Calu3 (cell line): ENCODE measurements around the gene TASP1. TPM values are rescaled to one million over a fixed set of nuclear protein-coding genes. Genes with fewer than 3 reads are reported as not detected.
"Not testable (repeated sequence)": the region's sequence is repeated elsewhere in the genome, so short reads cannot be mapped to it uniquely, and the experiment has no call there.

Experiments used
- BruUV-seq: library from RNA; stranded (reverse); fragments of 400-500 nt; replicated peaks from 2 replicates; lab custom pipeline; 2021; lab: Mats Ljungman, UMichigan
- CTCF ChIA-PET: fragments of 300-600 bp; sonication (Branson Sonifier 250); formaldehyde crosslinking; loops from one replicate; lab custom pipeline; 2022; ENCODE audit warnings: antibody characterized with exemption; lab: Charles Lee
- DNase-seq: peaks from one replicate; pipeline ENCODE4 v3.0.0; 2022
- H3K27ac Mint-ChIP-seq: one replicate; pipeline ENCODE4 v1.8.0; 2022; ENCODE audit warnings: mixed read lengths; ENCODE audit not compliant: unreplicated experiment
- H3K27me3 Mint-ChIP-seq: one replicate; pipeline ENCODE4 v1.8.0; 2022; ENCODE audit warnings: mixed read lengths; ENCODE audit not compliant: unreplicated experiment
- H3K36me3 Mint-ChIP-seq: one replicate; pipeline ENCODE4 v1.8.0; 2022; ENCODE audit warnings: mild to moderate bottlenecking, moderate library complexity, mixed read lengths; ENCODE audit not compliant: insufficient read depth, unreplicated experiment
- H3K4me1 Mint-ChIP-seq: one replicate; pipeline ENCODE4 v1.8.0; 2022; ENCODE audit warnings: mild to moderate bottlenecking, low read depth, mixed read lengths; ENCODE audit not compliant: unreplicated experiment
- H3K4me3 Mint-ChIP-seq: one replicate; pipeline ENCODE4 v1.8.0; 2022; ENCODE audit warnings: mild to moderate bottlenecking, low read depth, moderate library complexity, mixed read lengths; ENCODE audit not compliant: unreplicated experiment
- H3K9me3 Mint-ChIP-seq: one replicate; pipeline ENCODE4 v1.8.0; 2022; ENCODE audit warnings: low read depth, mixed read lengths; ENCODE audit not compliant: unreplicated experiment
- intact Hi-C: fragments of 100-400 bp; cut with micrococcal nuclease; formaldehyde crosslinking; loops from one replicate; pipeline ENCODE4 v1.10.0; 2022; ENCODE audit not compliant: unreplicated experiment
- total RNA-seq: library from RNA; stranded (reverse); gene quantifications from 2 replicates; pipeline ENCODE4 v1.2.3, GENCODE V29; 2022
- TF ChIP-seq, protein P1 (sequence below): fragments of 200-600 bp; IDR thresholded peaks from one replicate; pipeline ENCODE4 v1.8.0; 2022; ENCODE audit warnings: antibody characterized with exemption; ENCODE audit not compliant: unreplicated experiment

The TASP1 gene
- total RNA-seq, 1 experiment from 2014 or later, result 20.0 TPM

DNA sequence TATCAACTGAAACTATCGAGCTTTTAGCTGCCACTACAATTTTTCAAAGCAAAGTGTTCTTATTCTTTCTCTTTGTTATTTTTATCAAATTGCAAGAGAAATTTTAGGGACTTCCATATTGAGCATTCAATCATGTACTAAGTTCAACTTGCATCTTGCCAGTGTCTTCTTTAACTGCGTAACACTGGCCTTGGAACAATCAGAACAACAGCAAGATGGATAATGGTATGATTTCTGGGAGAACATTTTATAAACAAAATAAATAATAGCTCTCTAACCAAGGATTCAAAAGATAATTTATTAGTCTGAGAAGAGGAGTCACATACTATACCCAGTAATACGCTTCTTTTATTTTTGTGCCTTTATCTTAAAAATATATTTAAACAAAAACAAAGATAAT lies 249.6 kb downstream of the TASP1 start:
- no peaks in the 10 kb centered on the region for H3K36me3 Mint-ChIP-seq
- intact Hi-C loops, result no loop called here
- no TSS peak for BruUV-seq
- H3K27me3 Mint-ChIP-seq, result no peaks in the 10 kb centered on the region
- CTCF ChIA-PET, result no interaction called here
- no peak for DNase-seq
- TF ChIP-seq, protein P1, sequence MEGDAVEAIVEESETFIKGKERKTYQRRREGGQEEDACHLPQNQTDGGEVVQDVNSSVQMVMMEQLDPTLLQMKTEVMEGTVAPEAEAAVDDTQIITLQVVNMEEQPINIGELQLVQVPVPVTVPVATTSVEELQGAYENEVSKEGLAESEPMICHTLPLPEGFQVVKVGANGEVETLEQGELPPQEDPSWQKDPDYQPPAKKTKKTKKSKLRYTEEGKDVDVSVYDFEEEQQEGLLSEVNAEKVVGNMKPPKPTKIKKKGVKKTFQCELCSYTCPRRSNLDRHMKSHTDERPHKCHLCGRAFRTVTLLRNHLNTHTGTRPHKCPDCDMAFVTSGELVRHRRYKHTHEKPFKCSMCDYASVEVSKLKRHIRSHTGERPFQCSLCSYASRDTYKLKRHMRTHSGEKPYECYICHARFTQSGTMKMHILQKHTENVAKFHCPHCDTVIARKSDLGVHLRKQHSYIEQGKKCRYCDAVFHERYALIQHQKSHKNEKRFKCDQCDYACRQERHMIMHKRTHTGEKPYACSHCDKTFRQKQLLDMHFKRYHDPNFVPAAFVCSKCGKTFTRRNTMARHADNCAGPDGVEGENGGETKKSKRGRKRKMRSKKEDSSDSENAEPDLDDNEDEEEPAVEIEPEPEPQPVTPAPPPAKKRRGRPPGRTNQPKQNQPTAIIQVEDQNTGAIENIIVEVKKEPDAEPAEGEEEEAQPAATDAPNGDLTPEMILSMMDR, result no peak
- H3K27ac Mint-ChIP-seq, result no peak overlapping the region
- H3K4me1 Mint-ChIP-seq, result no peaks in the 10 kb centered on the region
- no peaks in the 10 kb centered on the region for H3K9me3 Mint-ChIP-seq
- H3K4me3 Mint-ChIP-seq, result no peak overlapping the region

DNA sequence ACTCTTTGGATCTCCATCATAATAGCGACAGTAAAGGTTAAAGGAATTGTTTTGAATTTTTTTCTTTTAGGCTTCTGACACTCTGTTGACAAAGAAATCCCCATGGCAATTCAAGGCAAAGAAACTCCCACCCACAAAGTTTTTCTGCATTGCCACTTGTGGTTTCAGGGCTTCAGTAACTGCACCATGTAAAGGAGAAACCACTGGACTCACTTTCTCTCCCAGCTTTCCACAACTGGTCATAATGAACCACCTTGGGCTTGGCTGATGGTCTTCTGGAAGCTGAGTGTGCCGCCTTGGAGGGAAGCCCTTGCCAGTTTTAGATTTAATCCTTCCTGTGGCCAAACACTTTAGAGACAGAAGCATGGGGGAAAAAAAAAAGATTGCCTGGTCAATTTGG lies 254.6 kb downstream of the TASP1 start:
- BruUV-seq, result no TSS peak
- H3K36me3 Mint-ChIP-seq, result no peaks in the 10 kb centered on the region
- intact Hi-C loops, result no loop called here
- H3K9me3 Mint-ChIP-seq, result peaks cover 9% of the 10 kb centered on the region
- no peaks in the 10 kb centered on the region for H3K4me1 Mint-ChIP-seq
- DNase-seq, result no peak
- H3K4me3 Mint-ChIP-seq, result no peak overlapping the region
- H3K27ac Mint-ChIP-seq, result no peak overlapping the region
- CTCF ChIA-PET, result no interaction called here
- H3K27me3 Mint-ChIP-seq, result no peaks in the 10 kb centered on the region
- TF ChIP-seq, protein P1, result no peak

DNA sequence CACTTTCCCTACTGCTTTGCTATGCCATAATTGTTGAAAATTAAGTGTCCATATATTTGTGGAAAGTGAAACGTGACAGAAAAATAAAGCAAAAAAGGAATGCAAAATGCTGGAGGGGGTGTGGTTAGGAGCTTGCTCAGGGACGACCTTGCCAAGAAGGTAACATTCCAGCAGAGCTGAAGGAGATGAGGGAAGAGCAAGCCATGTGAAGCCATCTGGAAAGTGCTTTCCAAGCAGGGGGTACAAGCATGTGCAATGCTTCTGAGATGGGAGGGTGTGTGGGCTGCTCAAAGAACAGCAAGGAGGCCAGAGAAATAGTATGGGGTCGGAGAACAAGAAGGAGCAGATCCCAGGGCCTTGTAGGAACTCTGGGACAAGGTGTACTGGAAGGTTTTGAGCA lies 255.9 kb downstream of the TASP1 start:
- Mint-ChIP-seq H3K9me3 (peaks cover 14% of the 10 kb centered on the region), H3K4me3 (no peak overlapping the region), H3K36me3 (no peaks in the 10 kb centered on the region), H3K27me3 (no peaks in the 10 kb centered on the region), H3K27ac (no peak overlapping the region), H3K4me1 (no peaks in the 10 kb centered on the region)
- CTCF ChIA-PET, result no interaction called here
- no TSS peak for BruUV-seq
- no peak for DNase-seq
- TF ChIP-seq, protein P1, result no peak
- intact Hi-C loops, result no loop called here

DNA sequence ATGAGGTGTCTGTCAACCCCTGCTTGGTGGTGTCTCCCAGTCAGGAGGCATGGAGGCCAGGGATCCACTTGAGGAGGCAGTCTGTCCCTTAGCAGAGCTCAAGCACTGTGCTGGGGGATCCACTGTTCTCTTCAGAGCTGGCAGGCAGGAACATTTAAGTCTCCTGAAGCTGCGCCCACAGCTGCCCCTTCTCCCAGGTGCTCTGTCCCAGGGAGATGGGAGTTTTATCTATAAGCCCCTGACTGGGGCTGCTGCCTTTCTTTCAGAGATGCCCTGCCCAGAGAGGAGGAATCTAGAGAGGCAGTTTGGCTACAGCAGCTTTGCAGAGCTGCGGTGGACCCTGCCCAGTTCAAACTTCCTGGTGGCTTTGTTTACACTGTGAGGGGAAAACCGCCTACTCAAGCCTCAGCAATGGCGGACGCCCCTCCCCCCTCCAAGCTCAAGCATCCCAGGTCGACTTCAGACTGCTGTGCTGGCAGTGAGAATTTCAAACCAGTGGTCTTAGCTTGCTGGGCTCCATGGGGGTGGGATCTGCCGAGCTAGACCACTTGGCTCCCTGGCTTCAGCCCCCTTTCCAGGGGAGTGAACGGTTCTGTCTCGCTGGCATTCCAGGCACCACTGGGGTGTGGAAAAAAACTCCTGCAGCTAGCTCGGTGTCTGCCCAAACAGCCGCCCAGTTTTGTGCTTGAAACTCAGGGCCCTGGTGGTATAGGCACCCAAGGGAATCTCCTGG lies 258.1 kb downstream of the TASP1 start:
- DNase-seq, CTCF ChIA-PET, H3K4me3 Mint-ChIP-seq, intact Hi-C loops, H3K36me3 Mint-ChIP-seq, H3K27ac Mint-ChIP-seq, BruUV-seq, H3K4me1 Mint-ChIP-seq, H3K27me3 Mint-ChIP-seq: not testable (repeated sequence)
- H3K9me3 Mint-ChIP-seq, result peaks cover 15% of the 10 kb centered on the region

DNA sequence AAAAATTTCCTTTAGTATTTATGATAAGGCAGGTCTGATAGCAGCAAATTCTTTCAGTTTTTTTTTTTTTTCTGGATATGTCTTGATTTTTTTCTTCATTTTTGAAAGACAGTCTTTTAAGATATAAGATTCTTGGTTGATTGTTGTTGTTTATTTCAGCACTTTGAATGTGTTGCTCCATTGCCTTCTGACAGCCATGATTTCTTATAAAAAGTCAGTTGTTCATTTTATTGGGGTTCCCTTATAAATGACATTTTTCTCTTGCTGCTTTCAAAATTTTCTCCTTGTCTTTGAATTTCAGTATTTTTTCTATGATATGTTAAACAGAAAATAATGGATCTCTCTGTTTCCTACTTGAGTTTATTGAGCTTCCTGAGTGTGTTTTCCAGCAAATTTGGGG lies 265.3 kb downstream of the TASP1 start:
- CTCF ChIA-PET, result no interaction called here
- Mint-ChIP-seq H3K4me1 (no peaks in the 10 kb centered on the region), H3K9me3 (peaks cover 14% of the 10 kb centered on the region), H3K27ac (no peak overlapping the region), H3K36me3 (no peaks in the 10 kb centered on the region), H3K4me3 (no peak overlapping the region), H3K27me3 (no peaks in the 10 kb centered on the region)
- TF ChIP-seq, protein P1, result no peak
- BruUV-seq, result no TSS peak
- no peak for DNase-seq
- intact Hi-C loops, result no loop called here
